Erythroblast (primary cell): Measurements from ENCODE around the gene CBL.

Source experiments
- GATA1 ChIP-seq: IDR thresholded peaks from 2 replicates; pipeline ENCODE4 v1.6.1; 2011; ENCODE audit warnings: low read depth, mild to moderate bottlenecking, control low read depth, low read length, moderate library complexity
- POLR2A ChIP-seq: IDR thresholded peaks from 2 replicates; pipeline ENCODE4 v1.6.1; 2011; ENCODE audit warnings: mild to moderate bottlenecking, low read length

GRCh38 chr11:119318240-119319135, 112.3 kb downstream of the CBL start:
- TF ChIP-seq POLR2A (no peak), GATA1 (no peak)
